Right lobe of liver (tissue), 4 donors: ENCODE results near the gene GPC6.

Source experiments
- CTCF ChIP-seq, 4 donors: fragments of 200-600 bp in 3 of 4; fragments of 450-650 bp in 1 of 4; IDR thresholded peaks; one replicate each; pipeline versions ENCODE4 v1.5.1 to v1.8.0; 2016 to 2022; ENCODE audit warnings: antibody characterized with exemption in 4 of 4, mild to moderate bottlenecking in 2 of 4
- POLR2A ChIP-seq: fragments of 450-650 bp; IDR thresholded peaks from one replicate; pipeline ENCODE4 v1.6.1; 2017; ENCODE audit warnings: antibody characterized with exemption, mild to moderate bottlenecking
- donor health status: DM: no; HTN: no; CAD: no.
- donor health status: DM: no; HTN: no; CAD: no.
- donor health status: DM: no; HTN: yes; CAD: no.

DNA sequence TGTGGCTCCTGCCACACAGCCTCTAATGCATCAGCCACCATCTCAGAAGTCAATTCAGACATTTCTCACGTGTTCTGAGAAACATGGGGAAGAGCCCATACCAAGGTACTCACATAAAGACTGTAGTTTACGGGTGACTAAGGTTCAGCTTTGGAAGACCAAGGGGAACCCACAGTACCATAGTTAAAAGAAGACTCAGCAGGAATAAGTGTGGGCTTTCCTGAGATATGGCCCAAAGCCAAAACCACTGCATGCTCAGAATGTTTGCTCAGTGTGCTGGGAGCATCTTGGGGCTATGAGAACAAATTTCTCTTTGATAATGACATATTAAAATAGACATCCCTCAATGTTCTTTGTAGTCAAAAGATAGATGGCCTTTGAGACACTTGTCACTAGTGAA is 969.1 kb downstream of the GPC6 start:
- TF ChIP-seq POLR2A, result no peak
- TF ChIP-seq CTCF (IDR thresholded peaks at IDR 0.05), result no peak
